ENCODE measurements around the gene CLIC4. TPM values are rescaled to one million over a fixed set of nuclear protein-coding genes. Genes with fewer than 3 reads are reported as not detected.

The CLIC4 gene
- total and polyA plus RNA-seq, 9 of the 15 experiments (the other 6 are each of a cell fraction or from before 2014, with no cell fraction given), result 16.0 to 67.5 (median 38.4) TPM

DNA sequence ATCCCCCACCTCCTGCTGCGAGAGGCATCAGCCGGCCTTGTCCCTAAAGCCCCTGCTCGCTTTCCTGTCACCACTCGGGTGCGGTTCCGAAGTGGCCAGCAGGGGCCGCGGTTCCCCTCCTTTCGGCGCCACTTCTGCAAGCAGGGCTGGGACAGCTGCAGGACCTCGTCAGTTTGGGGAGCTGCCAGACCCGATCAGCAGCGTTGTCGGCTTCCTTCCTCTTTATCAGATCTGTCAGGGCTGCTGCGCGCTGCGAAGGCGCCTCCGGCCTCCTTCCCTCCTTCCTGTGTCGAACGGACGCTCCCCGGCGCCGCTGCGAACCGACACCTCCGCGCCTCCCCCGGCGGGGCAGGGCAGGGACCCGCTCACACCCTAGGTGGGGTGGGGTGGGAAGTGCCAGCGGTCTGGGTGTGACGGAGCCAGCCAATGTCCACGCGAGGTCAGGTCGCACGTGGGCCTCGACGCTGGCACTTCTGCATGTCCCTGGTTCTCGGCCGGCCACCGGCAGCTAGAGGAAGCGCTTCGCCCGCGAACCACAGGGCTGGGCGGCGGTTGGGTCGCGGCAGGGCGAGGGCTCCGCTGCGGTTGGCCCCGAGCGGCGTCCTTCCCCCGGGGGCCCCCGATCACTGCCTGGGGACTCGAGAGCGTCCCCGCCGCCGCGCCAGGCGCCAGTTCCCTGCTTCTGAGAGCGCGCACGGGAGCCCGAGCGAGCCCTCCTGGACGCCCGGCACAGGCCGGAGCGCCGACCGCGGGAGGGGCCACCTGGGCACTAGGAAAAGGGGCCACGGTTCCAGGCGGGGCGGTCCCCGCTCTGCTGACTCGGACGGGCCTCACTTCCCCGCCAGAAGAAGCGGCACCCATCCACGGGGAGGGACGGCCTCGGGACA is 103.0 kb downstream of the CLIC4 start (continued):
- no peak for TF ChIP-seq ZKSCAN8 (CRISPR knock-in tag; IDR thresholded peaks at IDR 0.05)
- TF ChIP-seq, protein P1, sequence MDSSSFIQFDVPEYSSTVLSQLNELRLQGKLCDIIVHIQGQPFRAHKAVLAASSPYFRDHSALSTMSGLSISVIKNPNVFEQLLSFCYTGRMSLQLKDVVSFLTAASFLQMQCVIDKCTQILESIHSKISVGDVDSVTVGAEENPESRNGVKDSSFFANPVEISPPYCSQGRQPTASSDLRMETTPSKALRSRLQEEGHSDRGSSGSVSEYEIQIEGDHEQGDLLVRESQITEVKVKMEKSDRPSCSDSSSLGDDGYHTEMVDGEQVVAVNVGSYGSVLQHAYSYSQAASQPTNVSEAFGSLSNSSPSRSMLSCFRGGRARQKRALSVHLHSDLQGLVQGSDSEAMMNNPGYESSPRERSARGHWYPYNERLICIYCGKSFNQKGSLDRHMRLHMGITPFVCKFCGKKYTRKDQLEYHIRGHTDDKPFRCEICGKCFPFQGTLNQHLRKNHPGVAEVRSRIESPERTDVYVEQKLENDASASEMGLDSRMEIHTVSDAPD (CRISPR knock-in tag; IDR thresholded peaks at IDR 0.05), result no peak
- 0 out of 2 replicates have a peak, but pooled peaks have one; percentile 46 for TF ChIP-seq ZFP1 (CRISPR knock-in tag; IDR thresholded peaks at IDR 0.05)
- TF ChIP-seq ELF4 (CRISPR knock-in tag; IDR thresholded peaks at IDR 0.05), result peak; percentile 84
- no peak for TF ChIP-seq MXI1 (IDR thresholded peaks at IDR 0.05; ENCODE audit: low read depth, low read length)
- TF ChIP-seq PHB2 (IDR thresholded peaks at IDR 0.05; ENCODE audit: low read depth), result no peak
- TF ChIP-seq HDAC8 (tag; IDR thresholded peaks at IDR 0.05), result peak; percentile 83; the same call in 1 of the 2 replicates
- TF ChIP-seq ZNF764 (CRISPR knock-in tag; IDR thresholded peaks at IDR 0.05; ENCODE audit: low read depth), result 0 out of 2 replicates have a peak, but pooled peaks have one; percentile 57
- TF ChIP-seq, protein P2, sequence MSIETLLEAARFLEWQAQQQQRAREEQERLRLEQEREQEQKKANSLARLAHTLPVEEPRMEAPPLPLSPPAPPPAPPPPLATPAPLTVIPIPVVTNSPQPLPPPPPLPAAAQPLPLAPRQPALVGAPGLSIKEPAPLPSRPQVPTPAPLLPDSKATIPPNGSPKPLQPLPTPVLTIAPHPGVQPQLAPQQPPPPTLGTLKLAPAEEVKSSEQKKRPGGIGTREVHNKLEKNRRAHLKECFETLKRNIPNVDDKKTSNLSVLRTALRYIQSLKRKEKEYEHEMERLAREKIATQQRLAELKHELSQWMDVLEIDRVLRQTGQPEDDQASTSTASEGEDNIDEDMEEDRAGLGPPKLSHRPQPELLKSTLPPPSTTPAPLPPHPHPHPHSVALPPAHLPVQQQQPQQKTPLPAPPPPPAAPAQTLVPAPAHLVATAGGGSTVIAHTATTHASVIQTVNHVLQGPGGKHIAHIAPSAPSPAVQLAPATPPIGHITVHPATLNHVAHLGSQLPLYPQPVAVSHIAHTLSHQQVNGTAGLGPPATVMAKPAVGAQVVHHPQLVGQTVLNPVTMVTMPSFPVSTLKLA (conservative IDR thresholded peaks at IDR 0.05), result peak; percentile 75 to 87
- TF ChIP-seq ZNF436 (CRISPR knock-in tag; IDR thresholded peaks at IDR 0.05), result peak; percentile 33; the same call in 1 of the 2 replicates
- no peak for TF ChIP-seq RBM17 (IDR thresholded peaks at IDR 0.05; ENCODE audit: borderline replicate concordance, low read depth, low read length)
- no peak for TF ChIP-seq CHD2 (IDR thresholded peaks at IDR 0.05; ENCODE audit: low read depth, low read length)
- TF ChIP-seq, protein P3, sequence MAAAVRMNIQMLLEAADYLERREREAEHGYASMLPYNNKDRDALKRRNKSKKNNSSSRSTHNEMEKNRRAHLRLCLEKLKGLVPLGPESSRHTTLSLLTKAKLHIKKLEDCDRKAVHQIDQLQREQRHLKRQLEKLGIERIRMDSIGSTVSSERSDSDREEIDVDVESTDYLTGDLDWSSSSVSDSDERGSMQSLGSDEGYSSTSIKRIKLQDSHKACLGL (CRISPR knock-in tag; IDR thresholded peaks at IDR 0.05; ENCODE audit: borderline replicate concordance, poor library complexity, severe bottlenecking), result no peak
- TF ChIP-seq SMARCE1 (IDR thresholded peaks at IDR 0.05), result peak; percentile 62
- TF ChIP-seq ZNF699 (CRISPR knock-in tag; IDR thresholded peaks at IDR 0.05; ENCODE audit: insufficient replicate concordance), result no peak
- TF ChIP-seq, protein P4, sequence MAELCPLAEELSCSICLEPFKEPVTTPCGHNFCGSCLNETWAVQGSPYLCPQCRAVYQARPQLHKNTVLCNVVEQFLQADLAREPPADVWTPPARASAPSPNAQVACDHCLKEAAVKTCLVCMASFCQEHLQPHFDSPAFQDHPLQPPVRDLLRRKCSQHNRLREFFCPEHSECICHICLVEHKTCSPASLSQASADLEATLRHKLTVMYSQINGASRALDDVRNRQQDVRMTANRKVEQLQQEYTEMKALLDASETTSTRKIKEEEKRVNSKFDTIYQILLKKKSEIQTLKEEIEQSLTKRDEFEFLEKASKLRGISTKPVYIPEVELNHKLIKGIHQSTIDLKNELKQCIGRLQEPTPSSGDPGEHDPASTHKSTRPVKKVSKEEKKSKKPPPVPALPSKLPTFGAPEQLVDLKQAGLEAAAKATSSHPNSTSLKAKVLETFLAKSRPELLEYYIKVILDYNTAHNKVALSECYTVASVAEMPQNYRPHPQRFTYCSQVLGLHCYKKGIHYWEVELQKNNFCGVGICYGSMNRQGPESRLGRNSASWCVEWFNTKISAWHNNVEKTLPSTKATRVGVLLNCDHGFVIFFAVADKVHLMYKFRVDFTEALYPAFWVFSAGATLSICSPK (IDR thresholded peaks at IDR 0.05; ENCODE audit: borderline replicate concordance), result no peak
- 0 out of 2 replicates have a peak, but pooled peaks have one; percentile 10 for TF ChIP-seq FOXM1 (IDR thresholded peaks at IDR 0.05; ENCODE audit: low read depth)
- no peak for TF ChIP-seq FOXM1 (CRISPR knock-in tag; IDR thresholded peaks at IDR 0.05; ENCODE audit: low read depth)
- TF ChIP-seq EZH2 (IDR thresholded peaks at IDR 0.05; ENCODE audit: borderline replicate concordance, low read depth, low read length), result no peak
- TF ChIP-seq, protein P5, sequence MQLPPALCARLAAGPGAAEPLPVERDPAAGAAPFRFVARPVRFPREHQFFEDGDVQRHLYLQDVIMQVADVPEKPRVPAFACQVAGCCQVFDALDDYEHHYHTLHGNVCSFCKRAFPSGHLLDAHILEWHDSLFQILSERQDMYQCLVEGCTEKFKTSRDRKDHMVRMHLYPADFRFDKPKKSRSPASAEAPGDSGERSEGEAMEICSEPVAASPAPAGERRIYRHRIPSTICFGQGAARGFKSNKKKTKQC (CRISPR knock-in tag; IDR thresholded peaks at IDR 0.05), result peak; percentile 89
- TF ChIP-seq, protein P6, sequence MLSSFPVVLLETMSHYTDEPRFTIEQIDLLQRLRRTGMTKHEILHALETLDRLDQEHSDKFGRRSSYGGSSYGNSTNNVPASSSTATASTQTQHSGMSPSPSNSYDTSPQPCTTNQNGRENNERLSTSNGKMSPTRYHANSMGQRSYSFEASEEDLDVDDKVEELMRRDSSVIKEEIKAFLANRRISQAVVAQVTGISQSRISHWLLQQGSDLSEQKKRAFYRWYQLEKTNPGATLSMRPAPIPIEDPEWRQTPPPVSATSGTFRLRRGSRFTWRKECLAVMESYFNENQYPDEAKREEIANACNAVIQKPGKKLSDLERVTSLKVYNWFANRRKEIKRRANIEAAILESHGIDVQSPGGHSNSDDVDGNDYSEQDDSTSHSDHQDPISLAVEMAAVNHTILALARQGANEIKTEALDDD (IDR thresholded peaks at IDR 0.05), result no peak

Measured in K562 (cell line).